Muscle layer of colon (tissue), 2 donors: Measurements from ENCODE around the gene SEMA4D.

Experiments
- H3K27ac ChIP-seq: one replicate; pipeline ENCODE4 v1.7.0; 2013; ENCODE audit warnings: low read depth, mild to moderate bottlenecking, low read length, moderate library complexity
- H3K27me3 ChIP-seq, 2 donors: one replicate each; pipeline ENCODE4 v1.7.0; 2013; ENCODE audit warnings: low read length in 2 of 2, mild to moderate bottlenecking in 2 of 2; ENCODE audit not compliant: insufficient read depth in 2 of 2, control insufficient read depth in 1 of 2
- H3K36me3 ChIP-seq: one replicate; pipeline ENCODE4 v1.7.0; 2013; ENCODE audit warnings: mild to moderate bottlenecking, low read length; ENCODE audit not compliant: insufficient read depth
- H3K4me1 ChIP-seq: one replicate; pipeline ENCODE4 v1.7.0; 2013; ENCODE audit warnings: mild to moderate bottlenecking, low read length; ENCODE audit not compliant: insufficient read depth
- H3K4me3 ChIP-seq, 2 donors: one replicate each; pipeline ENCODE4 v1.7.0; 2013; ENCODE audit warnings: low read length in 2 of 2, low read depth in 1 of 2, mild to moderate bottlenecking in 1 of 2, moderate library complexity in 1 of 2
- H3K9ac ChIP-seq: one replicate; pipeline ENCODE4 v1.7.0; 2013; ENCODE audit warnings: low read length
- H3K9me3 ChIP-seq: one replicate; pipeline ENCODE4 v1.7.0; 2013; ENCODE audit warnings: mild to moderate bottlenecking, low read length
- donor health status: abdominal sarcoma.
- donor health status: Adenocarcinoma of cecum.

Gene SEMA4D

DNA sequence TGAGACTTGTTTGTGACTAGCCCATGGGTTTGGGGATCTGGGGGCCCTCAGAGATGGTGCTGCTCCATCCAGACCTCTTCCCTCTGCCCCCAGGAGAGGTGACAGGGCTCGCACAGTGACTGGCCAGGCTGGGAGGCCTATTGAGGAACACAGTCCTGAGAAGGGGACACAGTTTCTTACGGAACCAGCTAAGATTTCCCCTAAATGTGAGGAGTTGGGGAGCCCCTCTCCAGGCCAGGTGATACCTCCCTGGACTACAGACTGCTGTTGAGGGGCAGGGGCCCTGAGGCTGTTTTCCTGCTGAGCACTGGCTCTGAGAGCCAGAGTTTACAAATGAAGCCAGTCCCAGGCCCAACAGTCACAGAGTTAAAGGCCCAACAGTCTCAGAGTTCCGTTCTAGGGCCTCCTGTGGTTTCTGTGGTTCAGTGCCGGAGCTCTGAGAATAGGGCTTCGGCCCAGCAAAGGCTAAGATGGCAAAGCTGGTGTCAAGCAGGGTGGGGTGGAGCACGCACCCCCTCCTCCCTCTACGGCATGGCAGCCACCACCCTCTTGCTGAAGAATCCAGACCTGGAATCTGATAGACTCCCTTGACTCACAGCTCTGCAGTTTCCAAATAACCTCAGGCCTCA is 1.1 kb upstream of the SEMA4D start:
- Histone ChIP-seq H3K27ac (no peak overlapping the region), H3K4me3 (no peak overlapping the region), H3K4me1 (peaks cover 13% of the 10 kb centered on the region), H3K36me3 (no peaks in the 10 kb centered on the region), H3K9ac (no peak overlapping the region), H3K9me3 (no peaks in the 10 kb centered on the region), H3K27me3 (no peaks in the 10 kb centered on the region)

DNA sequence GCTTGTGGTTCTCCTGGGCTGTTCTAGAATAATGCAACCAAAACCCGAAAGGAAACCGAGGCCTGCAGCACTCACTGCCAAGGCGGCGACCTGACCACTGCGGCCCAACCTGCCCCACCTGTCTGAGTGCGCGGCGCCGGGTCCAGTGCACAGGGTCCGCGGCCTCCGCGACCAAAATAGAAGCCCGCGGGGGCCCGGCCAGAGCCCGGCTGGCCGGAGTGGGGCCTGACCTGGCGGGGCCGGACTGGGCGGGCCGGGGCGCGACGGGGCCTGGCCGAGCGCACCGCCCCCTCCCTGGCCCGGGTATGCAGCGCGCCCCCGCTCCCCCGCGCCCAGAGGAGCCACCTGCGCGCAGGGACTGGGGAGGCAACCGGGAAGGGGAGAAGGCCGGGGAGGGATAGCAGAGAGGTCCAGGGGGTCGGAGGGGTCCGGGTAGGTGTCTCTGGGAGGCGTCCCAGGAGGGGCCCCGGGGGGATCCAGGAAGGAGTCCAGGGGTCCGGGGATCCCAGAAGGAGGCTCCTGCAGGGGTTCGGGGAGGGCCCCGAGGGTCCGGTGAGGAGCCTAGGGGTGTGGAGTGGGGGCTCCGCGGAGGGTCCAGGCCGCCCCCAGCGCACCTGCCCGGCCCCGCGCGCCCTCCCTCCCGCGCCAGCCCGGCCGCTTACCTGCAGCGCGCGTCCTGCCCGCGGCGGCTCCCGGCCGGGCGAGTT is 503 bp downstream of the SEMA4D start:
- no peaks in the 10 kb centered on the region for H3K27me3 ChIP-seq
- peaks cover 13% of the 10 kb centered on the region for H3K4me1 ChIP-seq
- H3K4me3 ChIP-seq, result peak overlapping the region; percentile 56 to 68
- H3K9ac ChIP-seq, result no peak overlapping the region
- no peaks in the 10 kb centered on the region for H3K36me3 ChIP-seq
- H3K9me3 ChIP-seq, result no peaks in the 10 kb centered on the region
- H3K27ac ChIP-seq, result no peak overlapping the region

DNA sequence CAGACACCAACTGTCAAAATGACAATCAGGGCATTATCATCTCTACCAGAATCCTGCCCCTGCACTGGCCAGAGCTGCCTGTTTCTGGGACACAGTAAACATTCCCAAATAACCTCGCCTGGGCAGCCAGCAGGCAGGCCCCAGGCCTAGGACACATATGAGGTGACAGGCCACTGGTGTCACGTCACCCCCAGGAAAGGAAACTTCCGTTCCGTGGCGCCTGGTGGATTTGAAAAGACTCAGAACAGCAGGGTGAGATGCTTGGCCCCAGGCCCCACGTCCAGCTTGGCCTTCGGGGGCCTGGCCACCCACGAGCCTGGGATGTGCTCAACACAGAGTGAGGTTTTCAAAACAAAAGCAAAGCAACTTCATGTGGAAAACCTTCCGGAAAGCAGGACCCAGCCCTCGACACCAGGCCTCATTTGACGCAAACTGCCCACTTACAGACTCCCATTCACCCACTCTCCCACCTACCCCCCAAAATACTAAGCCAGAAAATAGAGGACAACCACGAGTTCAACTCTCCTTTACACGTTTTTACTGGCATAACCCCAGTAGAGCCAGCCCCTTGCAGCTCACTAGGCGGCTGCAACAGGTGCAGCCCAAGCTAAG is 1.2 kb downstream of the SEMA4D start:
- peaks cover 13% of the 10 kb centered on the region for H3K4me1 ChIP-seq
- no peak overlapping the region for H3K27ac ChIP-seq

DNA sequence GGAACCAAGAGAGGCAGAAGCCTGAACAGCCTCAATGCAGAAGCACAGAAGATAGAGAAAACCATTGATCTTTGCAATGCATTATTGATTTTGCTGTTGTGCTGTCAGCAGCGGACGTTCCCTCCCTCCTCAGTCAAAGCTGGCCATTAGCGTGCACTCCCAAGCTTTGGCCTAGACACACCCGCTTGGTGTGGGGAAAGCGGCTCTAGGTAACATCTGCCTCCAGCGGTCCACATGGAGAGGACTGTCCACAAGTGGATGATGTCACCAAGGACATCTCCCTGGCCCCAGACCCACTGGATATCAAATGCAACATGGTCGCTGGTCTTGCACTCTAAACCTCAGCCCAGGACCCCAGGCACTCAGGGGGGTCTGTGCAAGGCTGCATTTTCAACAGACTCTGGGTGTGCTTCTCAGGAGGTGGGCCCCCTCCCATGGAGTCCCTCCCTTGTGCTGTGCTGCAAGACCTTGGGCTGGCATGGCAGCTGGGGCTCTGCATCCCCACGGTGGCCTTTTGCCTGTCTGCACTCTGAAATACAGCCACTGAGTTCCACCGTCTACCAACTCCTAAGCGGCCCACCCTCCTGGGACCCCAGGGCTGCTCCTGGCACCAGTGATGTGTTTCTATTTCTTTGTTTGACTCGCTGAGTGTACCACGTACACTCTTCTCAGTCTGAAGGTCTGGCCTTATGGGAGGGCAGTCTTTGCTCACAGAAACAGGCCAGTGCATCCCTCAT is 1.9 kb downstream of the SEMA4D start:
- H3K36me3 ChIP-seq, result no peaks in the 10 kb centered on the region
- H3K4me3 ChIP-seq, result peak overlapping the region in 1 of 2 donors; percentile 16
- peaks cover 13% of the 10 kb centered on the region for H3K4me1 ChIP-seq
- no peak overlapping the region for H3K9ac ChIP-seq
- no peaks in the 10 kb centered on the region for H3K27me3 ChIP-seq
- no peak overlapping the region for H3K27ac ChIP-seq
- no peaks in the 10 kb centered on the region for H3K9me3 ChIP-seq

More for the DNA sequence above, 1.2 kb downstream of the SEMA4D start:
- Histone ChIP-seq H3K27me3 (no peaks in the 10 kb centered on the region), H3K9me3 (no peaks in the 10 kb centered on the region), H3K9ac (no peak overlapping the region), H3K4me3 (peak overlapping the region; percentile 56 to 68), H3K36me3 (no peaks in the 10 kb centered on the region)

DNA sequence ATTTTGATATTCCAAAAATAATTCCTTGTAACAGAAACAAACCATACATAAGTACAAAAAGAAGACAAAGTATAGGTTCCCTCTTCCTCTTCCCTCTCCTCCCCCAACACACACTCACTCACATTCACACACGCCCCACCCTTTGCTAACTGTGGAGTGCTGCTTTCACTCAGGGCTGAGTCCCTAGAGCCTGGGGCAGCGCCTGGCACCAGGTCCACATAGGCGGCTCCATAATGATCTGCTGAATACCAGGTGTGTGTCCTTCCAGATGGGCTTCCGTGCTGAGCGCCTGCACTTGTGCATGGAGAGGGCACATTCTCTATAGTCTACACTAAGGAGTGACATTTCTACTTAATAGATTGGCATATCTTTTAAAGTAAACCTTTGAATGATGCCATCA is 3.7 kb downstream of the SEMA4D start:
- no peak overlapping the region for H3K27ac ChIP-seq
- no peaks in the 10 kb centered on the region for H3K9me3 ChIP-seq
- H3K36me3 ChIP-seq, result no peaks in the 10 kb centered on the region
- H3K4me3 ChIP-seq, result no peak overlapping the region
- H3K27me3 ChIP-seq, result no peaks in the 10 kb centered on the region
- H3K4me1 ChIP-seq, result peaks cover 13% of the 10 kb centered on the region
- H3K9ac ChIP-seq, result no peak overlapping the region

DNA sequence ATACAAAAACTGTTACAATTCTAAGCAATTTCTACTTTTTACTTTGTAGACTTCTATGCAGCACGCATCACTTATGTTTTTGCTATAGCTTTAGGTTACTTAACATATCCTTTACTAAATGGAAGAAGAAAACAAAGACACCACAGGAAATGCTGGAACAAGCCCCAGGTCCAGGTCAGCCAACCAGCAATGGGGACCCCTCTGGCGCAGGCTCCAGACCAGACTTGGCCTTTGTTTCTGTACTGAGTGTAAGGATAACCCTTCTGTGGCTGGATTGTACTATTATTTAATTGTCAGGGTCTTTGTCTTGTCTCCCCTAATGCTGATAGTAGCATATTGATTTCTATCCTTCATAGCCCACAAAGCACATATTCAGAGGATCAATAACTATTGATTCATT is 4.2 kb downstream of the SEMA4D start:
- H3K36me3 ChIP-seq, result no peaks in the 10 kb centered on the region
- H3K4me3 ChIP-seq, result no peak overlapping the region
- H3K9ac ChIP-seq, result no peak overlapping the region
- H3K9me3 ChIP-seq, result no peaks in the 10 kb centered on the region
- H3K4me1 ChIP-seq, result peaks cover 13% of the 10 kb centered on the region
- H3K27me3 ChIP-seq, result no peaks in the 10 kb centered on the region
- no peak overlapping the region for H3K27ac ChIP-seq

DNA sequence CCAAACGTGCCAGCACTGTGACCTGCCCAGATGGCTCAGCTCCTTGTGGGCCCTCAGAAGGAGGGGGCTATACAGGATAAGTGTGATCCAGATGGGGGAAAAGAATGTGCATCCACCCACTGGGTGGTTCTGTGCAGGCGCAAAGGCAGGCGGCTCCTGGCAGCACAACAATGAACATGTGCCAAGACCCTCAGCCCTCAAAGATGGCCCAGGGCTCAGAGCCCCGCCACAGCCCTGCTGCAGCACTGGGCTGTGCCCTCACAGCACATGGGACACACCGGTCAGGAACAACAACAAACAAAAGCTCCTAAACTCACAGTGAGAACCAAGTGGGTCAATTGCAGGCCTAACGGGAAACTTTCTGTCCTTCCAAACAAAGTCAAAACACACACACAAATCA is 4.7 kb downstream of the SEMA4D start:
- Histone ChIP-seq H3K4me3 (no peak overlapping the region), H3K27me3 (no peaks in the 10 kb centered on the region), H3K27ac (no peak overlapping the region), H3K9me3 (no peaks in the 10 kb centered on the region), H3K36me3 (no peaks in the 10 kb centered on the region), H3K9ac (no peak overlapping the region), H3K4me1 (peaks cover 8% of the 10 kb centered on the region)

DNA sequence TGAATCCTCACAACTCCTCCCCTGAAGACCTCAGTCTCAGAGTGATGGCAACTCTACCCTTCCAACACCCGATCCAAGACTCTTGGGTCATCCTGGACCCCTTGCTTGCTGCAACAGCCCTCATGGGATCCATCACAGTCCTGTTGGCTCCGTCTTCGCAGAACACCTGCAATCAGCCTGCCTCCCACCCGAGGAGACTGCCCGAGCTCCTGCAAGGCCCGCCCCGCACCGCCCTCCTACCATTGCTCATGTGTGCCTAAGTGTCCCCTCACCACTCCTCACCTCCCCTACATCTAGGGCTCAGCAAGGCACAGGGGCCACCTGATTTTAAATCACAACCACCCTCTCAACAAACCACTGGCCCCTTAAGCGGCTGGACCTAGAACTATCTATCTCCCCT is 5.3 kb downstream of the SEMA4D start:
- no peaks in the 10 kb centered on the region for H3K9me3 ChIP-seq
- H3K27ac ChIP-seq, result no peak overlapping the region
- H3K4me3 ChIP-seq, result no peak overlapping the region
- peaks cover 8% of the 10 kb centered on the region for H3K4me1 ChIP-seq
- no peaks in the 10 kb centered on the region for H3K36me3 ChIP-seq
- no peak overlapping the region for H3K9ac ChIP-seq
- H3K27me3 ChIP-seq, result no peaks in the 10 kb centered on the region

DNA sequence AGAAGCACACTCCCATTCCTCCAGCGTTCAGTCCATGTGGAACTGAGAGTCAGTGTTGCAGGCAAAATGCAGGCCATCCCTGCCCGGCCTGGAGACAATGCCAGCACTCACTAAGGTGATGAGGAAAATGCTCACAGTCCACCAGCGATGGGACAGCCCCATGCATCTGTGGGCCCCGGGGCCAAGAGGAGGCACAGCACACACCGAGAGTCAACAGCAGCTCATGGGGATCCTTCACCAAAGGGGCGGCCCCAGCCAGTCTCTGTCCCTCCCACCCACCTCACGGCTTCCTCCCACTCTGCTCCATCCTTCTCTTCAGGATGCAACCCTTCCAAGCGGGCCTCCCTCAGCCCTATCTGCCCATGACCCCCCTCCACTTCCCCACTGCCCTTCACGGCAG is 6.2 kb downstream of the SEMA4D start:
- Histone ChIP-seq H3K27me3 (no peaks in the 10 kb centered on the region), H3K9me3 (no peaks in the 10 kb centered on the region), H3K9ac (no peak overlapping the region), H3K4me1 (peaks cover 5% of the 10 kb centered on the region), H3K4me3 (no peak overlapping the region), H3K36me3 (no peaks in the 10 kb centered on the region), H3K27ac (no peak overlapping the region)

DNA sequence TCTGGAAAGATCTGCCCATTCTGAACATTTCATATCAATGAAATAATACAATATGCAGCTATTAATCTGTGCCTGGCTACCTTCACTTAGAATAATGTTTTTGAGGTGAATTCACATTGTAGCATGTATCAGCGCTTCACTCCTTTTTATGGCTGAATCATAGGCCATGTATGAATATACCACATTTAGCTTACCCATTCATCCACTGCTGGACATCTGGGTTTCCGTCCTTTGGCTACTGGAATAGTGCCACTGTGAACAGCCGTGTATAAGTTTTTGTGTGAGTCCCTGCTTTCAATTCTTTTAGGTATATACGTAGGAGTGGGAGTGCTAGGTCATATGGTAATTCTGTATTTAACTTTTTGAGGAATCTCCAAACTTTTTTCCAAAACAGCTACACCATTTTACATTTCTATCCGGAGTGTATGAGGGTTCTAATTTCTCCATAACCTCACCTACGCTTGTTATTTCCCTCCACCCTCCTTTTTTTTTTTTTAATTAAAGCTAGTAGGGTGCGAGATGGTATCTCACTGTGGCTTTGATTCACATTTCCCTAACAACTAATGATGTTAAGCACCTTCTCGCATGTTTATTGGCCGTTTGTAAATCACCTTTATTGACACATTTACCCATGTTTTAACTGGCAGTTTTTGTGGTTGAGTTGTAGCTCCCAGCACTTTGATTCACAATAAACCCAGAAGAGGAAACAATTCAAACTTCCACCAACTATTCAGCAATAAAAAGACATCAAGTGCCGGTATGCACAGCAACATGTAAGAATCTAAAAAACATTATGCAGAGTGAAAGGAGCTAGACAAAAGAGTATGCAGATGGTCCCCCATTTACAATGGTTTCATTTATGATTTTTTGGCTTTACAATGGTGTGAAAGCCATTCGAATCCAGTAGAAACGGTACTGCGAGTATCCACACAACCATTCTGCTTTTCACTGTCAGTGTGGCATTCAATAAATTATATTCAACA is 8.1 kb downstream of the SEMA4D start:
- no peak overlapping the region for H3K27ac ChIP-seq
- H3K4me3 ChIP-seq, result no peak overlapping the region
- no peaks in the 10 kb centered on the region for H3K4me1 ChIP-seq
- peaks cover 6% of the 10 kb centered on the region for H3K9me3 ChIP-seq
- H3K27me3 ChIP-seq, result no peaks in the 10 kb centered on the region
- no peaks in the 10 kb centered on the region for H3K36me3 ChIP-seq
- no peak overlapping the region for H3K9ac ChIP-seq
